HL-60 (cell line): ENCODE data around the gene ESR2.

Experiments
- DNase-seq, 2 experiments: peaks; one replicate each; pipeline ENCODE4 v3.0.0-alpha.2; 2010 to 2020; ENCODE audit warnings: low read depth in 1 of 2, low spot score in 1 of 2
- H3K27ac ChIP-seq: fragments of 250-450 bp; sonication (Bioruptor Pico); replicated peaks from 2 replicates; pipeline ENCODE4 v1.5.1; 2020; ENCODE audit warnings: mild to moderate bottlenecking, moderate library complexity
- H3K27me3 ChIP-seq: fragments of 250-450 bp; sonication (Bioruptor Pico); 2 replicates; pipeline ENCODE4 v1.5.1; 2021; ENCODE audit warnings: mild to moderate bottlenecking, moderate library complexity; ENCODE audit not compliant: insufficient read depth, poor library complexity, severe bottlenecking
- H3K4me3 ChIP-seq: replicated peaks from 2 replicates; pipeline ENCODE4 v1.5.1; 2011; ENCODE audit warnings: mild to moderate bottlenecking, control low read depth, low read length; ENCODE audit not compliant: insufficient read depth
- GABPA ChIP-seq: IDR thresholded peaks from 2 replicates; pipeline ENCODE4 v1.6.1; 2012; ENCODE audit warnings: low read depth
- POLR2AphosphoS5 ChIP-seq: IDR thresholded peaks from 2 replicates; pipeline ENCODE4 v1.6.1; 2012; ENCODE audit warnings: low read depth
- SPI1 ChIP-seq: IDR thresholded peaks from 2 replicates; pipeline ENCODE4 v1.6.1; 2012; ENCODE audit warnings: low read depth, mild to moderate bottlenecking, borderline replicate concordance
- TF ChIP-seq, protein P1 (sequence below): IDR thresholded peaks from 2 replicates; pipeline ENCODE4 v1.6.1; 2012; ENCODE audit warnings: low read depth; ENCODE audit not compliant: insufficient replicate concordance
- TF ChIP-seq, protein P2 (sequence below): IDR thresholded peaks from one replicate; pipeline ENCODE4 v1.5.1; 2011; ENCODE audit warnings: low read length, control low read depth, inconsistent platforms; ENCODE audit not compliant: insufficient read depth

The ESR2 gene

DNA sequence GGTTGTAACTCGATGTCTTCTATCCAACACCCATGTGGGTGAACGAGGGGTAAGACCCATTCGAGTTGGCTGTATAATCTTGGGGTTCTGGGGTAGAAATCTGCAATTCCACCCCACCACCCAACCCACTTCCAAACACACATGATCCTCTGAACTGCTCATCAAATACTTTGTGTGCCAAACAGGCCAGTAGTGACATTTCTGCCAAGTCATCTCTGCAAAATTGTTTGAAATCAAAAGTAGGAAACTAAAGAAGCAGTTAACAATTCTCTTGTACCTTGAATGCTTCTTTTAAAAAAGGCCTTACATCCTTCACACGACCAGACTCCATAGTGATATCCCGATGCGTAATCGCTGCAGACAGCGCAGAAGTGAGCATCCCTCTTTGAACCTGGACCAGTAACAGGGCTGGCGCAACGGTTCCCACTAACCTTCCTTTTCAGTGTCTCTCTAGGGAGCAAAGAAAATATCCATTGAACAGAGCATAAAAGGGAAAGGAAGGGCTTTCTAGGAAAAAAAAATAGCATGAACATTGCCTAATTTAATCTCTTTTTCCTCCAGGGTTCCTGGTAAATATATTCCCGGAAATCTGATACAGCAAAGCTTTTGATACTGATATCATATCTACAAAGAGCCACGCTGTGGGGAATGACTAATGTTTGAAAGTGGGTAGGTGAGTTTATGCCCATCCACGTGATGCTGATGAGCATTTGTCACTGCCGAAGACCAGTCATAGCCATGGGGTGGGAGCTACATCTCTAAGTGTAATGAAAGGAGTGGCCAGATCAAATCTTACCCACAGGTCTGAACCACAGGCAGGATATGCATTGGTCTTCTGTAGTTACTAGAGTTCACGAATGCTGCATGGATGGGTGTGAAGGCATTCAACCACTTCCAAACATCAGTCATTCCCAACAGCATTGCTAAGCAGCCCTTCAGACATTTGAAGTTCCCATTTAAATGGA is 14.2 kb downstream of the ESR2 start:
- no peak overlapping the region for H3K27ac ChIP-seq
- no peak for DNase-seq
- H3K4me3 ChIP-seq, result no peak overlapping the region
- H3K27me3 ChIP-seq, result no peaks in the 10 kb centered on the region
- TF ChIP-seq, protein P1, sequence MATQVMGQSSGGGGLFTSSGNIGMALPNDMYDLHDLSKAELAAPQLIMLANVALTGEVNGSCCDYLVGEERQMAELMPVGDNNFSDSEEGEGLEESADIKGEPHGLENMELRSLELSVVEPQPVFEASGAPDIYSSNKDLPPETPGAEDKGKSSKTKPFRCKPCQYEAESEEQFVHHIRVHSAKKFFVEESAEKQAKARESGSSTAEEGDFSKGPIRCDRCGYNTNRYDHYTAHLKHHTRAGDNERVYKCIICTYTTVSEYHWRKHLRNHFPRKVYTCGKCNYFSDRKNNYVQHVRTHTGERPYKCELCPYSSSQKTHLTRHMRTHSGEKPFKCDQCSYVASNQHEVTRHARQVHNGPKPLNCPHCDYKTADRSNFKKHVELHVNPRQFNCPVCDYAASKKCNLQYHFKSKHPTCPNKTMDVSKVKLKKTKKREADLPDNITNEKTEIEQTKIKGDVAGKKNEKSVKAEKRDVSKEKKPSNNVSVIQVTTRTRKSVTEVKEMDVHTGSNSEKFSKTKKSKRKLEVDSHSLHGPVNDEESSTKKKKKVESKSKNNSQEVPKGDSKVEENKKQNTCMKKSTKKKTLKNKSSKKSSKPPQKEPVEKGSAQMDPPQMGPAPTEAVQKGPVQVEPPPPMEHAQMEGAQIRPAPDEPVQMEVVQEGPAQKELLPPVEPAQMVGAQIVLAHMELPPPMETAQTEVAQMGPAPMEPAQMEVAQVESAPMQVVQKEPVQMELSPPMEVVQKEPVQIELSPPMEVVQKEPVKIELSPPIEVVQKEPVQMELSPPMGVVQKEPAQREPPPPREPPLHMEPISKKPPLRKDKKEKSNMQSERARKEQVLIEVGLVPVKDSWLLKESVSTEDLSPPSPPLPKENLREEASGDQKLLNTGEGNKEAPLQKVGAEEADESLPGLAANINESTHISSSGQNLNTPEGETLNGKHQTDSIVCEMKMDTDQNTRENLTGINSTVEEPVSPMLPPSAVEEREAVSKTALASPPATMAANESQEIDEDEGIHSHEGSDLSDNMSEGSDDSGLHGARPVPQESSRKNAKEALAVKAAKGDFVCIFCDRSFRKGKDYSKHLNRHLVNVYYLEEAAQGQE, result no peak
- TF ChIP-seq, protein P2, sequence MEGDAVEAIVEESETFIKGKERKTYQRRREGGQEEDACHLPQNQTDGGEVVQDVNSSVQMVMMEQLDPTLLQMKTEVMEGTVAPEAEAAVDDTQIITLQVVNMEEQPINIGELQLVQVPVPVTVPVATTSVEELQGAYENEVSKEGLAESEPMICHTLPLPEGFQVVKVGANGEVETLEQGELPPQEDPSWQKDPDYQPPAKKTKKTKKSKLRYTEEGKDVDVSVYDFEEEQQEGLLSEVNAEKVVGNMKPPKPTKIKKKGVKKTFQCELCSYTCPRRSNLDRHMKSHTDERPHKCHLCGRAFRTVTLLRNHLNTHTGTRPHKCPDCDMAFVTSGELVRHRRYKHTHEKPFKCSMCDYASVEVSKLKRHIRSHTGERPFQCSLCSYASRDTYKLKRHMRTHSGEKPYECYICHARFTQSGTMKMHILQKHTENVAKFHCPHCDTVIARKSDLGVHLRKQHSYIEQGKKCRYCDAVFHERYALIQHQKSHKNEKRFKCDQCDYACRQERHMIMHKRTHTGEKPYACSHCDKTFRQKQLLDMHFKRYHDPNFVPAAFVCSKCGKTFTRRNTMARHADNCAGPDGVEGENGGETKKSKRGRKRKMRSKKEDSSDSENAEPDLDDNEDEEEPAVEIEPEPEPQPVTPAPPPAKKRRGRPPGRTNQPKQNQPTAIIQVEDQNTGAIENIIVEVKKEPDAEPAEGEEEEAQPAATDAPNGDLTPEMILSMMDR, result no peak
- no peak for TF ChIP-seq GABPA
- no peak for TF ChIP-seq SPI1
- TF ChIP-seq POLR2AphosphoS5, result no peak

DNA sequence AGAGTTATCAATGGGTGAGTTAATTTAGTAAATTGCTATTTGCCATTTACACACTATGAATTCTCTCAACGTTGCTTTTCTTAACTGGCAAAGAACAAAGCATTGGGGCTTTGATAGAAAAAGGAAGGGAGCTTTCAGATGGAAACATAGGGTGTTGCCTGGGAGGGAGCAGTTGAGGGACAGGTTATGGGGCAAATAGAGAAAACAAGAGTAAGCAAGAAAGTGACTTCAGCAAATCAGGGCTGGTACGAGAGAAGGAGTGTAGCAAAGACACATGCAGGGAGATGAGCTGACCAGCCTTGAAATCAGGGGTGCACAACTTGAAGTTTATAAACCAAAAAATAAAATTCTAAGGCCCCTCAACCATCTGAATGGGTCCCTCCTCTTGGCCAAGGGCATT is 15.7 kb downstream of the ESR2 start:
- H3K27ac ChIP-seq, result no peak overlapping the region
- DNase-seq, result no peak

DNA sequence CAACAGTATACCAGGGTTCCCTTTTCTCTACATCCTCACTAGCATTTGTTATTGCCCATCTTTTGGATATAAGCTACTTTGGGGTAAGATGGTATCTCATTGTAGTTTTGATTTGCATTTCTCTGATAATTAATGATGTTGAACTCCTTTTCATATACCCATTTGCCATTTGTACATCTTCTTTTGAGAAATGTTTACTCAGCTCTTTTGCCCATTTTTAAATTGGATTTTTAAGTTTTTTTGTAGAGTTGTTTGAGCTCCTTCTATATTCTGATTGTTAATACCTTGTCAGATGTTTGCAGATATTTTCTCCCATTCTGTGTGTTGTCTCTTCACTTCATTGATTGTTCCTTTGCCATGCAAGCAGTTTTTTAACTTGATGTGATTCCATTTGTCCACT is 22.2 kb downstream of the ESR2 start:
- Histone ChIP-seq H3K4me3 (no peak overlapping the region), H3K27ac (no peak overlapping the region), H3K27me3 (no peaks in the 10 kb centered on the region)
- TF ChIP-seq GABPA, result no peak
- TF ChIP-seq, protein P2, result no peak
- no peak for TF ChIP-seq SPI1
- TF ChIP-seq, protein P1, result no peak
- TF ChIP-seq POLR2AphosphoS5, result no peak
- DNase-seq, result no peak

More for the DNA sequence above, 15.7 kb downstream of the ESR2 start:
- no peak overlapping the region for H3K4me3 ChIP-seq
- TF ChIP-seq GABPA, result no peak
- TF ChIP-seq, protein P2, result no peak
- no peak for TF ChIP-seq POLR2AphosphoS5
- no peak for TF ChIP-seq SPI1
- TF ChIP-seq, protein P1, result no peak
- no peaks in the 10 kb centered on the region for H3K27me3 ChIP-seq
